CD4-positive, alpha-beta T cell treated with Interleukin-6 for 4 hours (primary cell): ENCODE results near the gene SLC26A1.

Source experiments
- DNase-seq: peaks from one replicate; pipeline ENCODE4 v3.0.0-alpha.2; 2020; ENCODE audit warnings: mixed read lengths

SLC26A1 gene, protein sequence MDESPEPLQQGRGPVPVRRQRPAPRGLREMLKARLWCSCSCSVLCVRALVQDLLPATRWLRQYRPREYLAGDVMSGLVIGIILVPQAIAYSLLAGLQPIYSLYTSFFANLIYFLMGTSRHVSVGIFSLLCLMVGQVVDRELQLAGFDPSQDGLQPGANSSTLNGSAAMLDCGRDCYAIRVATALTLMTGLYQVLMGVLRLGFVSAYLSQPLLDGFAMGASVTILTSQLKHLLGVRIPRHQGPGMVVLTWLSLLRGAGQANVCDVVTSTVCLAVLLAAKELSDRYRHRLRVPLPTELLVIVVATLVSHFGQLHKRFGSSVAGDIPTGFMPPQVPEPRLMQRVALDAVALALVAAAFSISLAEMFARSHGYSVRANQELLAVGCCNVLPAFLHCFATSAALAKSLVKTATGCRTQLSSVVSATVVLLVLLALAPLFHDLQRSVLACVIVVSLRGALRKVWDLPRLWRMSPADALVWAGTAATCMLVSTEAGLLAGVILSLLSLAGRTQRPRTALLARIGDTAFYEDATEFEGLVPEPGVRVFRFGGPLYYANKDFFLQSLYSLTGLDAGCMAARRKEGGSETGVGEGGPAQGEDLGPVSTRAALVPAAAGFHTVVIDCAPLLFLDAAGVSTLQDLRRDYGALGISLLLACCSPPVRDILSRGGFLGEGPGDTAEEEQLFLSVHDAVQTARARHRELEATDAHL

DNA sequence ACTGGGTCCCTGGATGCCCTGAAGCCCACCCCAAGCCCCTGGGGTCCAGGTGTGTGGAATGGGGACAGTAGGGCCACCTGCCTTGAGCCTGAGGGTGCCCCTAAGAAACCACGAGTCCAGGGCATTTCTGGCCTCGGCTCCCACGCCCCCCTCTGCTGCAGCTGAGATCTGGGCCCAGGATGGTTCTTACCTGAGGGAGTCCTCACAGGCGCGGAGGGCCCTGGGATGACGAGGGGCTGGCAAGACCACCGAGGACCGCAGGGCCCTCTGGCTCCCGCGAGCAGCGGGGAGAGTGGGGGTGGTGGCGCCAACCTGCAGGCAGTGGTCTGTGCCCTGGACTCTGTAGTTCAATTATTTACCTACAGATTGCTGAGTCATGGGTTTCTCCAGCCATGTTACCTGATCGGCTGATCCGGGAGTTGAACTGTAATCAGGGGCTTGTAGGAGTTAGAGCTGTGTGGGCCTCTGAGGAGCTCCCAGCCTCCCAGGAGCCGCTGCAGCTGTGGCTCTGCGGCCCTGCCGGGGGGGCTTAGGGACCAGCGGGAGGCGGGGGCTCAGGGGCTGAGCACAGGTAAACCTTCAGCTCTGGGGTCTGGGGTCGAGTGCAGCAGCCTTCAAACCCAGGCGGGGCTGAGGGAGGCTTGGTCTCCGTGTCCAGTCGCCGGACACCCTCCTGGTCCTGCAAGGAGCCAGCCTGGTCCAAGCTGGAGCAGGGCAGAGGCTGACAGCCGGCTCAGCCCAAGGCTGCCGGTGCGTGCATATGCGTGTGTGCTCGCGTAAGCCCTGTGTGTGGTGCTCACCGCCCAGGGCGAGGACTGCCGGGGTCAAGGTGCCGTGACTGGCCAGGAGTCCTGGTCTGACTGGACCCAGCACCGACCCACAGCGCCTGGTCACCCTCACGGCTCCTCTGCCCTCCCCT, at the start of gene SLC26A1:
Gene SLC26A1, minus strand, starts transcription at position 294 of the 919 bp plus-strand sequence. CDS start 1,701 bp downstream, outside the sequence.
- DNase-seq, result no peak

DNA sequence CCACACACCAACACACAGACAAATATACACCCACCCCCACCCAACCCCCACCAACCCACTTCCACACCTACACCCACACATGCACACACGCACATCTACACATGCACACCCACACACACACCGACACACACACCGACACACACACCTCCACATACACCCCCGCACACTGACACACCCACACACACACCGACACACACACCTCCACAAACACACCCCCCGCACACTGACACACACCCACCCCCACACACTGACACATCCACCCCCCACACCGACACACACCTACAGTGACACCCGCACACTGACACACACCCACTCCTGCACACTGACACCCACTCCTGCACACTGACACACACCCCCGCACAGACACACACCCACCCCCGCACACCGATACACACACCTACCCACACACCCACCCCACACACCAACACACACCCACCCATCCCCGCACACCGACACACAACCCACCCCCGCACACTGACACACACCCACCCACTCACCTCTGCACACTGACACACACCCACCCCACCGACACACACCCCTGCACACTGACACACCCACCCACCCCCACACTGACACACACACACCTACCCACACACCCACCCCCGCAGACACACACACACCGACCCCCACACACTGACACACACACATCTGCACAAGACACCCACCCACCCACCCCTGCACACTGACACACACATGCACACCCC, 49.3 kb upstream of the SLC26A1 start:
- no peak for DNase-seq

DNA sequence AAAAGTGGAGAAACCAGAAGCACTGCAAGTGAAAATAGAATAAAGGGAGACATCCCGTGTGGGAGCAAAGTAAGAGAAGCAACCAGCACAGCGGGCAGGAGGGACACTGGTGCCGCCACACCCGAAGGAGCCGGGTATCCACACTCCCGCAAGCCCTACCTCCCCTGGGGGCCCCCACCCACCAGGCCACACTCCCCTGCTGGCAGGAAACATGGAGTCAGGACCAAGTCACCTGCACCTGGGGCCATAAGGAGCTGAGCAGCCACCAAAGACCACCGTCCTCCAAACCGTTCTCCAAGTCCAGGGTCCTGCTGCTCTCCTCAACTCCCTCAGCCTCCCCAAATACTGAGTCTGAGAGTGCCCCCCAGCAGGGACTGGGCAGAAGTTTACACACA, 48.7 kb upstream of the SLC26A1 start:
- DNase-seq, result no peak

DNA sequence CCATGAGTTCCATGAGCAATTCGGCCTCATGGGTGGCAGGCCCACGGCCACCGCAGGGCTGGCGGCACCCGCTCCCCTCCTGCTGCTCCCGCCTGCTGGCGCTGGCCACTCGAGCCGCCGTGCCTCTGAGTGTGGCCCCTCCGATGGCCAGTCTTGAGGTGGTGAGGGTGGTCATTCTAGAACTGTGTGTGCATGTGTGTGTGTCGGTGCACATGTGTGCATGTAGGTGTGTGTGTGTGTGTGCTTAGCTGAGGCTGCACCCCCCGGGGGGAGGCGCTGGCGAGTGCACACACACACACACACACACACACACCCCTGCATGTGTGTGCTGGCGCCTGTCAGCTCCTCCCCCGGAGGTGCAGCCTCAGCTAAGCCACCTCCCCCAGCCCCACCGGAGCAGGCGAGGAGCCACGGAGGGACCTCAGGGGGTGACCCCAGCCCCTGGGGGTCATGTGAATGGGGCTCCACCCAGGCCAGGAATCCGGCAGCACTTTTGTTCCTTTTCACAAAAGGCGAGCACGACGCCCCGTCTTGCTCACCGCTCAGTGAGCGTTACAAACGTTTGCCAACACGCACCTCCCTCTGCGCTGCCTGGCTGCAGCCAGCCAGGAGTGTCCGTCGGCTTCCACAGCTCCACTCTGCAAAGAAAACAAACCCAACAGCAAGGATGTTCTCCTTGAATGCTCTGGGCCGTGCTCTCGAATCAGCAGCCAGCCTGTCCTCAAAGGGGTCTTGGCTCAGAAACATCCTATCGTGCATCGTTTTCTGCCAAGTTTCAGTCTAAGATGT, 48.1 kb upstream of the SLC26A1 start:
- no peak for DNase-seq

DNA sequence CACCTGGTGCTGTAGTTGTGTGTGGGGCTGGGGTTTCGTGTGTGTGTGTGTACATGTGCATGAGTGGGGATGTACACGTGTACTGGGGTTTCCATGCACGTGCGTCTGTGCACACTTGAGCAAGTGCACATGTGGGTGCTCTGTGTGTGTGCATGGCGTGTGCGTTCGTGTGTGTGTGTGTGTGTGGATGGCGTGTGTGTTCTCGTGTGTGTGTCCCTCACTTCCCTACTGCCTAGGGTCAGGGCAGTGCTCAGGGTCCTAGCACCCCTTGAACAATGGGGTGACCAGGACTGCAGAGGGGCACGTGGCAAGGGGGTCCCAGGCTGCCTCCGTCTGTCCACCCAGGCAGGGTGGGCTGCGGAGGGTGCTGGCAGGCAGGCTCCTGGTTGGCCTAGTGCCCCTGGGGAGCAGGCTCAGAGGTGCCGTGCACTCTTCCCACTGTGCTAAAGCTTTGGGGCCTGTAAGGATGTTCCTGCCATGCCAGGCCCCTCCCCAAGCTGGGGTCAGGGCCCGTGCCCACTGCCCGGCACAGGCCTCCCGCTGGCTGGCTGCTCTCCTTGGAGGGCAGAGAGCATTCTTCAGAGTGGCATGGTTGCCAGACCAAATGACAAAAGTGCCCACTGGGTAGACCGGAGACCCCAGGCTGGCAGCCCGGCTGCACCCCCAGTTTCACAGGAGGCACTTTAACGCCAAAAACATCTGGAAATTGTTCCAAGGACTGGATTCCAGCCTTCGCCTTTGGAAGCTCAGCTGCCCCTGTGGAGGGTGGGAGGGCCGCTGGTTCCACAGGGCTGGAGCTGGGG, 47.3 kb upstream of the SLC26A1 start:
- DNase-seq, result no peak

DNA sequence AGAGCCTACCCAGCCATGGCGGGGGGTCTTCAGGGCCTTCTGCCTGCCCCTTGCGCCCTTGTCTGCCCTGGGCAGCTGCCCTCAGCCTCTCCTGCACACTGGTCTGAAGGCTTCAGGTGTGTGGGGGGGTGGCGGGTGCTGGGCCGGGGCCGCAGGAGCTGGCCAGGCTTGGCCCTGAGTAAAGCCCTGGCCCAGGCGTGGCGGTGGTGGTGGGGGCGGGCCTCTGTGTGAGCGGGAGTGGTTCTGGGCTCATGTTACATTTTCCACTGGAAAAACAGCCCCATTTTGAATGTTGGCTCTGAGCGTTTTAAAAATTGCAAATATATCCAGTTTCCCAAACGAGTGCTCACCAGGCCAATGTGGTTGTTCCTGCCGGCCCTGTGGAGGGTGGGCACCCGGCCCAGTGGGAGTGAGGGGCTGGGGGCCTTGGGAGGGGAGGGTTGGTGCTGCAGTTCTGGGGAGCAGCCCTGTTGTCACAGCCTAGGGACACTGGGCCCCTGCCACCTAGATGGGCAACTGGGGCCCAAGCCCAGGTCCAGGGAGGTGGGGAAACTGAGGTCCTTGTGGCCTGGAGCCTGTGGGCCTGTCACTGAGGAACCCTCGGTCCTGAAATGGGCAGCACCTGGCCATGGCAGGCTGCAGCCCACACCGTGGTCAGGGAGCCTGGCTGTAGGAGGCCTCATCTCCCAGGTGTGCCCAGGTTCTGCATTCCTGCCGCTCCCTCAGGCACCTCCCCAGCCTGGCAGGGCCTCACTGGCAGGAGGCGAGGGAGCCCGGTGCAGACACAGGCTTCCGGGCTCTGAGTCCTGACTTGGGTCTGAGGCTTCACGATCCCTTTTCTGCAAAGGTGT, 46.5 kb upstream of the SLC26A1 start:
- DNase-seq, result no peak

DNA sequence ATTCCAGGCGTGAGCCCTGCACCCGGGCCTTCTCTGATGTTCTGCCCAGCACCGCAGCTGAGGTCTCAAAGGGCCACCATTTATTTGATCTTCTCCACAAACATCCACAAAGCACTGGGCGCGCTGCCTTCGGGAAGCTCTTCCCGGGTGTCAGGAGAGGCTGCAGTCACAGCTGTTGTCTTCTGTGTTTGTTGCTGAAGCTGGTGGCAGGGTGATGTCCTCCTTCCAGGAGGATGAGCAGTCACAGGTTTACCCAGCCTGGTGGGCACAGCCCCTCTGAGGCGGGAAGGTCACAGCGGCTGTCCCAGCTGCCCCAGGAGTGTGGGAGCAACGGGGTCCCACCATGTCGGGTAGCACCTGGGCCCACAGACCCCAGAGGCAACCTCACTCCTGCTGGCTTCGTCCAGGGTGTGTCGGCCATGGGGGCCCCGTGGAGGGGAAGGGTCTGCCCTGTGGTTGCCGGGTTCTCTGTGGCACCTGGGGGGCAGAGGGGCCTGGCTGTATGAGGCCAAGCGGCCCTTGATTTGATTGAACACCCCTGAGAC, 45.8 kb upstream of the SLC26A1 start:
- no peak for DNase-seq

DNA sequence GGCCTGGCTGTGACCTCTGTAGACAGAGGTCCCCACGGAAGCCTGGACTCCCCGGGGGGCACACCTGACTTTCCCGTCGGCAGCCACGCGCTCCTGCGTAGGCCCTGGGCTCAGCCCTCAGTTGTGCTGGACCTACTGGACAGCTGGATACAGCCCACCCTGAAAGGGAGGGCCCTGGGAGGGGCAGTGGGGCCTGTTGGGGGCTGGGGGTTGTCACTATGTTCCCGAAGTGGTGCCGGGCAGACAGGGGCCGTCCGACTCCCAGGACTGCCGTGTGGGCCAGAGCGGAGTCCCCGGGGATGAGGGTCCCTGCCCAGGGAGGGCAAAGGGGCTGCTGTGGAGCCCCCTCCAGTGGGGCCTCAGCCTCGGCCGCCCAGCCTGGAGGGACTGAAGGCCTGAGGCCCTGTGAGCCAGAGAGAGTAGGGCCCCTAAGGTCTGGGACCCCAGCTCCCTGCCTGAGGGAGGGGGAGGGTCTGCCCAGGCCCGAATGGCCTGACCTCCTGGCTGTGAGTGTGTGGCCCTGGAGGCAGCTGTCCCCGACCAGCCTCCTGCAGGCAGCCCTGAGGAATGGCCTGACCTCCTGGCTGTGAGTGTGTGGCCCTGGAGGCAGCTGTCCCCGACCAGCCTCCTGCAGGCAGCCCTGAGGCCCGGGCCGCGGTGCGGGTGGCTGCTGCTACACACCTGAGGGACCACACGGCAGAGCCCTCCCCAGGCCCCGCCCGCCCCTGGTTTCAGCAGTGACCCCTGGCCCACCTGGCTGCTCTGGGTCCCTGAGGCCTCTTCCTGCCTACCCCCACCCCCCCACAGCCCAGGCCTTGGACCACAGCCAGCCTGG, 44.0 kb upstream of the SLC26A1 start:
- DNase-seq, result no peak

DNA sequence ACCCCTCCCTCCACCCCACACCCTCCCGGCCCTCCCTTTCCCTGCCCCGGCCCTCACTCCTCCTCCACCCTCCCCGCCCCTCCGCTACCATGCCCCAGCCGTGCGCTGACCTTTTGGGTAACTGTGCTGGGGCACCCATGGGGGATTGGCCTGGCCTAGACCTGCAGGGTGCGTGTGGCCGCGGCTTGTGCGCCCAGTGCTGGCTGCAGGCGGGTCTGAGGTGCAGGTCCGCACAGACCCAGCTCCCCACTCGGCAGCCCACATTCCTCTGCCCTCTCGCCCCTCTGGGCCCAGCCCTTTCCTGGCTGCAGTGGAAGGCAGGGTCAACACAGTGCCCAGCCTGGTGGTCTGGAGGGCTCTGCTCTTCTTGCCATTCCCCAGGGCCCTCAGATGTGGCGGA, 42.9 kb upstream of the SLC26A1 start:
- DNase-seq, result no peak

DNA sequence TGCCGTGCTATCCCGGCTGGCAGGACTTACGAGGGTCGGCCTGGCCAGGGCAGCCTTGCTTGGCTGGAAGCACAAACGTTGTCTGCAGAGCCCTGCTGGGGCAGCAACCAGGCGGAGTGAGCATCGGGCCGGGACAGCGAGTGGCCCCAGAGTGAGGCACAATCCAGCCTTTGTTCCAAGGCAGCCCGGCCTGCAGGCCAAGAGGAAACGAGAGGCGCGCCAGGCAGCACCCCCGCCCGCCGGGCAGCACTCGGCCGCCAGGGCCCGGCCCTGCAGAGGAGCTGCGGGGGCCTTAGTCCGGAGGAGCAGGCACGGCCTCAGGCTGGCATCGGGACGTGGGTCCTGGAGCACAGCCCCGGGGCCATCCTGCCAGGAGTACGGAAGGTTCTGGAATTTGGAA, 42.3 kb upstream of the SLC26A1 start:
- no peak for DNase-seq

DNA sequence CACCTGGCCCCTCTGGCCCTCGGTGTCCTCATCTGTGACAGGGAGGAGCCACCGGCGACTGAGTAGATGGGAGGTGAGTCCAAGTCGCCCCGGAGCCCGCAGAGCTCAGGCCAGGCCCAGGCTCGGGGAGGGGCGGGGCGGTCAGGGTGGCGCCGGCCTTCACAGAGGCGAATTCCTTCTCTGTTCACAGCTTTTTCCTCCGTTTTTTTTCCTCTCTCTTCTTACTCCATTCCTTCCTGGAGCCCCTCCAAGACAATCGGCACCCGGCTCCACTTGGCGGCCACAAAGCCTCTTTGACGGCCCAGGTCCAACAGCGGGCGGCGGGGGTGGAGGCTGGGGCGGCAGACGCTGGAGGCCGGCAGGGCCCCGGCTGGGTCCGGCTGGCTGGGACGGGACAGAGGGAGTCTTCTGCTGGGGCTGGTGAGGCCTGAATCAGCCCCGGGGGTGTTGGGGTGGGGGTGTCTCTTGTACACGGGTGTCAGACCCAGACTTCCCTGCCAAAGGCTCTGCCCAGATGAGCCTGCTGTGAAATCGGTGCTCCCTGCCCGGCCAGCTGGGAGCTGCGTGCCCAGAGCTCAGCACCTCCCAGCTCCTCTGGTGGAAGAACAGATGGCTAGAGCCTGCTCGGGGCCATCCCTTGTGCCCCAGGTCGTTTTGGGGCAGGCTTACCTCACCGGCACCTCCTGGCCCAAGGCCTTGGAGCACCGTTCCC, 40.8 kb upstream of the SLC26A1 start:
- DNase-seq, result no peak

DNA sequence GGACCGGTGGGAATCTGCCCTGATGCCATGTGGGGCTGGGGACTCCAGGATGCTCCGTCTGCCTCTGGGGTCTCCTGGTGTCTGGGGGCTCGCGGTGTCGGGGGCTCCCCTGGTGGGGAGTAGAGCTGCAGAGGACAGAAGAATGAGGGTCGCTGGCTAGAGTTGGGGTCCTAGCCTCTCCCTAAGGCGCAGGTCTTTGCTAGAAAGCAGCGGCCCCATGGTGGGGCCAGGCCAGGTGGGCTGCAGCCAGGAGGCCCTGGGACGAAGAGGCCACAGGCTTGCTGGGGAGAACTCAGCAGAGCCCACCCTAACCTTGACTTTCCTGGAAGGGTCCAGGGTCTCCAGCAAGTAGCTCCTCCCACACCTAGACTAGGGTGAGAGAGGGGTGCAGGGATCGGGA, 39.7 kb upstream of the SLC26A1 start:
- no peak for DNase-seq

DNA sequence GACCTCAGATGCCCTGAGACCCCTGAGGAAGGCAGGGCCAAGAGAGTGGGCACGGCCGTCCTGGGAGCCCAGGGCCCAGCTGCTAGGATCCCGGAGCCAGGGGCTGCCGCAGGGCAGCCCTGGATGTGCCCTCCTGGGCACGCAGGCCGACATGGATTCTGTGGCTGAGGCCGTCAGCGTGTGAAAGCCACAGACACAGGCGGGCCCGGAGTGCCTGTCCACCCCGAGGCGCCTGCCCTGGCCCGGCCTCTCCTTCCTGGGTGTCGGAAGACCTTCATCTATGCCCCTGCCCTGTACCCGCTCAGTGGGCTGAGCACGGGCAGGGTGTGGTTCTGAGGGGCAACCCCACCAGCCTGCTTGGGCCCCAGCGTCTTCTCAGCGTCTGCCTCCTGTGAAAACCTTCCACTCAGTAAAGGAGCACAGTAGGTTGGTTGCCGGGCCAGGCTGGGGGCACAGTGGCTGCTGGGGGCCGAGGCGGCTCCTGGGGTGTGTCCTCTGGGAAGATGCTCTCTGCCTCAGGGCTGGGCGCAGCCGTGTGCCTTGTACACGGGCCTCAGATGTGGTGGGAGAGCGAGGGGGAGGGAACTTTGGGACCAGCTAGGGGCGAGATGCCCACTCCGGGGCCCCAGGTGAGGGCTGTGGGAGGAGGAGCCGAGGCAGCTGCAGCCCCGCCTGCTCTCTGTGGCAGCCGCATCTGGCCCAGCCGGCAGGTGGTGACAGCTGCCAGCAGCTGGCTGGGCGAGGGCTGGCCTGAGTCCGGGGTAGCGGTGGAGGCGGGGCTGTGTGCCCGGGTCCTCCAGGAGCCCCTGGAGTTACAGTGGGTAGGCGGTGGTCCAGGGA, 39.0 kb upstream of the SLC26A1 start:
- no peak for DNase-seq

DNA sequence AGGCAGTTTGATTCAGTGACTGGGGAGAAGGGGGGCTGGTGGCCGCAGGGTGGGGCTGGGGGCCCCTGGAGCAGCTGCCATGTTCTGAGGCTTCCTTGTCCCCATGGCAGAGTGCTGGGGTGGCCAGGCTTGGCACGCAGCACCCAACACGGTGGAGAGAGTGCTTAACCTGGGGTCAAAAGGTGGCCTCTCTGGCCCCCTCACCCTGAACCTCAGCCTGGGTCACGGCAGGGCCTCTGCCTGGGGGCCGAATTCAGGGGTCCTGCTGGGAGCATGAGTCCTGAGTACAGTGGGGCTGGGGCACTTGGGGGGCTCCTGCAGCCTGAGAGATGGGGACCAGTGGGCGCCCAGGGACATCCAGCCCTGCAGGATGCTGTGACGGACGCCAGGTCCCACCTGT, 38.1 kb upstream of the SLC26A1 start:
- no peak for DNase-seq

DNA sequence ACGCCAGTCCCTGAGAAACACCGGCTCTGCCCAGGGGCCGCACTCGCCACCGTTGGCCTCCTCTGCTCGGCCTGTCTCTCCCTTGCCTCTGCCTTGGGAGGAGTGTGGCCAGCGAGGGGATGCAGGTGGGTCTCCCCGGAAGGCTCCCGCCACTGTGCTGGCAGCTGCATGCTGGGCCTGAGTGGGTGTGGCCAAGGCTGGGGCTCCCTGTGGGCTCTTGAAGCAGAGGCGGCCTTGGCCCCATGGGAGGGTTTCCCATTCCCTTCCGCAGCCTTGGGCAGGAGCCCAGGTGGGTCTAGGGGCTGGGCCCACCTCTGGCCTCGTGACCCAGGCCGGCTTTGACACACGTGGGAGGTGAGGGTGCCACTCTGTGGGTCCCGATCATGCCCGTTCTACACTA, 37.4 kb upstream of the SLC26A1 start:
- DNase-seq, result no peak

DNA sequence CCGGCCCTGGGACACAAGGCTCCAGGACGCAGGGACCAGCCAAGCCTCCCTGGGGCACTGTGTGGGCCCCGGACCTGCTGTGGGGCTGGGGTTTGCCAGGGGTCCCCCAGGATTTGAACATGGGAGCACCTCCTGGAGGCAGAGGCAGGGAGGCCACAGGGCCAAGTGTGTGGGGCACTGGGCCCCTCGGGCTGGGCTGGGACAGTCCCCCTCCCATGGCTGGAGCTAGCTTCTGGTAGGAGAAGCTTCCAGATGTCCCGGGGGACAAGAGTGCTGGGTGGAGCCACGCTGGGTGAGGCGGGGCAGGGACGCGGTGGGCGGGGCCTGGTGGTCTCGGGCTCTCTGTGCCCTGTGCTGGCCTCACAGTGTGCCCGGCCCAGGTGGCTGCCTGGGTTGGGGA, 36.8 kb upstream of the SLC26A1 start:
- no peak for DNase-seq

DNA sequence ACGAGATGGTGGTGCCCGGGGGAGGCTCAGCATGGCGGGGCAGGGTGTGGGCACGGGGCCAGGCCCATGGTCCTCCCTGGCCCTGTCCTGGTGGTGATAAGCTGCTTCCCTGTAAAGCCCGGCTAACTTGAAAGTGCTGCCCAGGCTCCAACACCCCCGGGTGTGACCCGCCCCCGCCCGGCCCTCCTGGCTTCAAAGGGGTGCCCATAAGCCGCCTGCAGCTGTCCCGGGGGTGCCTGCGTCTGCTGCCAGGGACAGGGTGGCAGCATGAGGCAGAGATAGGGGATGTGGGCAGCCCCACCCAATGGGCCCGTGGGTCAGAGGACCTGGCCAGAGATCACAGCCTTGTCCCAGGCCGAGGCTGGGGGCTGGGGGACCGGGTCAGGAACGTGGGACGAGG, 36.3 kb upstream of the SLC26A1 start:
- DNase-seq, result no peak
